Umbilical cord (tissue), 2 donors: ENCODE measurements around the gene PCBP3. TPM values are rescaled to one million over a fixed set of nuclear protein-coding genes. Genes with fewer than 3 reads are reported as not detected.
"Not testable (repeated sequence)": the region's sequence is repeated elsewhere in the genome, so short reads cannot be mapped to it uniquely, and the experiment has no call there.

Source experiments
- DNase-seq: peaks from one replicate; pipeline ENCODE4 v3.0.0-alpha.2; 2015; ENCODE audit warnings: low spot score
- total RNA-seq: library from RNA; depleted of rRNA; stranded (reverse); fragments of >200 nt; gene quantifications from one replicate; pipeline ENCODE4 v1.2.3, GENCODE V29; 2014; ENCODE audit warnings: low replicate concordance; ENCODE audit not compliant: insufficient read depth

PCBP3 gene
- total RNA-seq, 1 donor from 2014 or later: 4.8 TPM

DNA sequence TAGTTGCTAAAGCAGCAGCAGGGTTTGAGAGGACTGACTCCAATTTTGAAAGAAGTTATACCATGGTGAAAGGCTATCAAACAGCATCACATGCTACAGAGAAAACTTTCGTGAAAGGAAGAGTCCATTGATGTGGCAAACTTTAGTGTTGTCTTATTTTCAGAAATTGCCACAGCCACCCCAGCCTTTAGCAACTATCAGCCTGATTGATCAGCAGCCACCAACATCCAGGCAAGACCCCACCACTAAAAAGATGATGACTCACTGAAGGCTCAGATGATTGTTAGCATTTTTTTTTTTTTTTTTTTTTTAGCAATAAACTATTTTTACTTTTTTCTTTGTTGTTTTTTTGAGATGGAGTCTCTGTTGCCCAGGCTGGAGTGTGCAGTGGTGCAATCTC is 35.3 kb downstream of the PCBP3 start:
- DNase-seq: not testable (repeated sequence)

DNA sequence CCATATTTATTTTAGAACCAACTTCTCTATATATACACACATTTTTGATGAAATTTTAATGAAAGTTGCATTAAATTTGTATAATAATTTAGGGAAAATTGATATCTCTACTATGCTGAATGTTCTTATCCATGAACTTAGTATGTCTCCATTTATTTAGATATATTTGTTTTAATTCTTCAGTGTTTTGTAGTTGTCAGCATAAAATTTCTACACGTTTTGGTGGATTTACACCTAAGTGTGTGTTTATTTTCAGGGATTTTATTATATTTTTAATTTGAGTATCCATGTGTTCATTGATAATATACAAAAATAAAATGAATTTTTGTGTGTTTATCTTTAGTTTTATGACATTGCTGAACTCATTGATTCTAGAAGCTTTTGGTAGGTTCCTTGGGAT is 36.7 kb downstream of the PCBP3 start:
- no peak for DNase-seq

DNA sequence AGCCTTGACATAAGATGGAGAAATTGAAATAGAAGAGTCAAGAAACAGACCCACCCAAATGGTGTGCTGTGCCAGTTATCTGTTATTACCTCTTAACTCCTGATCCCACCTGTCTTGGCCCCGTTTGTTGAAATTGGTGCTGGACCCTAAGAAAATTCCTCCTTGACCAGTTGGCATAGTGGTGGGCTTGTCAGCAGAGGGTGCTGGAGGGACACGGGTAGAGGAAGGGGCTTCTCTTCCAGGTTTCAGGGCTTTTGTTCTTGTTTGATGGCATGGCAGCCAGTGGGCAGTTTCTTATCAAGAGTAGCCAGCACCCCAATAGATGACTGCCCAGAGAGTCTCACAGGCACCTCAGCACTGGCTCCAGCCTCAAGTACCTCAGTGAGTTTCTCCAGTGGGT is 51.6 kb downstream of the PCBP3 start:
- DNase-seq: no peak

DNA sequence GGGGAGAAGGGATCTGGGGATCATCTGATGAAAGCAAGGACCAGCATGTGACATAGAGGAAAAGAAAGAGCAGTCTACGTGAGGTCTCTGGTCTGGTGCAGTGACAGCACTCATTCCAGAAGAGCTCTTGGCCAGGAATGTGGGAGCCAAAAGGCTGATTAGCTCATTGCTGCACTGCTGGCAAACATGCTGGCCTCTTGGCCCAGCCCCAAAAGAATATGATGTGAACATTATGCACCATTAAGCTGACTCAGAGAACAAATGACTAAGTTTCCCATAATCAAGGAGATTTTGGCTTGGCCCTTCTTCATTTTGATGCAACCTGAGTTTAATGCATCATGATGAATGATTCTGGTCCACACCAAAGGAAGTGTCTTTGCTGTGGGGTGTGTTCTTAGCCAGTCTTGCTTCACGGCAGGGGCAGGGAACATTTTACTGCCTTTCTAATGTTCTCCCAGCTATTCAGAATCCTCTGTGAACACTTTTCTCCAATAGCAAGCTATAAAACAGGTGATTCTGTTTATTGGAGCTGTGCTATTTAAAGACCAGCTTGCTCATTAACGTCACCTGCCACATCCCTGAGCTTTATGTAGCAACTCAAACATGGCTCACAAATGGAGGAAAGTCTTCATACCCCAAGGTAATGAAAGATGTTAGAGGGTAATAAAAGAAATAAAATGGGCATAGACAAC is 55.1 kb downstream of the PCBP3 start:
- DNase-seq: peak; percentile 11

DNA sequence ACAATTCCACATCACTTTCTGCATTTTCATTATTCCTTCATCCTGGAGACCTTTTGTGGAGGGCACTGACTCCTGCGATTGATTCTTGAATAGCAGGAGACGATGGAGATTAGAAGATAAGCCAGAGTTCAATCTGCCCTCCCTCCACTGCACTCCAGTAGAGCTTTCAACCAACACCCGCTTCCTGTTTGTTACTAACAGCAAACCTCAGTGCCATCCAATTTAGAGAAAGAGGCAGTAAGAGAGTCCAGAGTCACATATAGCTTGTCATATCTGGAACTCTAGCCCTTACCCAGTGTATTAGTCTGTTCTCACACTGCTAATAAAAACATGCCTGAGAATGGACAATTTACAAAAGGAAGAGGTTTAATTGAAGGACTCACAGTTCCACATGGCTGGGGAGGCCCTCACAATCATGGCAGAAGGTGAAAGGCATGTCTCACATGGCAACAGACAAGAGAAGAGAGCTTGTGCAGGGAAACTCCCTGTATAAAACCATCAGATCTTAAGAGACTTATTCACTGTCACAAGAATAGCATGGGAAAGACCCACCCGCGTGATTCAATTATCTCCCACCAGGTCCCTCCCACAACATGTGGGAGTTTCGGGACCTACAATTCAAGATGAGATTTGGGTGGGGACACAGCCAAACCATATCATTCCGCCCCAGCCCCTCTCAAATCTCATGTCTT is 55.9 kb downstream of the PCBP3 start:
- DNase-seq: no peak

DNA sequence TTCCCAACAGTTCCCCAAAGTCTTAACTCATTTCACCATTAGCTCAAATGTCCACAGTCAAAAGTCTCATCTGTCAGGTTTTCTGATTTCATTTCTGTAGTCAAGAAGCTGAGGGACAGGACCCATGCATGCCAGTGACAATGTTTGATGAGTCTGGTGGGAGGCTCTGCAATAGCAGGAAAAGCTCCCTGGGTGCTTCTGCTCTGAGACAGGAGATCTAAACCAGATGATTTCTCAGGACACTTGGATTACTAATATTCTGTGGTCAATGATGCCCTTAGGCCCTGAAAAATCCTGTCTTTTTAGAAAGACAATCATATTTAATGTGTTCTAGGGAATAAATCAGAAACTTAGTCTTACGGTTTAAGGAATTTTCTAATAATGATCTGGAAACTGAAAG is 56.4 kb downstream of the PCBP3 start:
- no peak for DNase-seq

DNA sequence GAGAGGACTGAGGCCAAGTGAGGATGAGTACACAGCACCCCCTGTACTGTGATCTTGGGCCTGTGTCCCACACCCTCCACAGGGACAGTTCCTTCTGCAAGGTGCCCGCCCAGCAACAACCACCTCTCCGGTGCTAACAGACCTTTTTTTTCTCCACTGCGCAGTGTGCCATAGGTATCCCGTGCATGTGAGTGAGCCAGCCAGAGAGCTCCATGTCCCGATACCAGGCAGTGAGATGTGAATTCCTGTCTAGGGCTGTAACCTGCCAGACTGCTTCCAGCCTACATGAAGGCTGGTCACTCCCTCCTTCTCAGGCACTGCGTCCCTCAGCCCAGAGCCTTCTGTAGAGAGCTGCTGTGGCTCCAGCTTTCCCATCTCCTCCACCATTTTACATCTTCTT is 56.9 kb downstream of the PCBP3 start:
- no peak for DNase-seq

DNA sequence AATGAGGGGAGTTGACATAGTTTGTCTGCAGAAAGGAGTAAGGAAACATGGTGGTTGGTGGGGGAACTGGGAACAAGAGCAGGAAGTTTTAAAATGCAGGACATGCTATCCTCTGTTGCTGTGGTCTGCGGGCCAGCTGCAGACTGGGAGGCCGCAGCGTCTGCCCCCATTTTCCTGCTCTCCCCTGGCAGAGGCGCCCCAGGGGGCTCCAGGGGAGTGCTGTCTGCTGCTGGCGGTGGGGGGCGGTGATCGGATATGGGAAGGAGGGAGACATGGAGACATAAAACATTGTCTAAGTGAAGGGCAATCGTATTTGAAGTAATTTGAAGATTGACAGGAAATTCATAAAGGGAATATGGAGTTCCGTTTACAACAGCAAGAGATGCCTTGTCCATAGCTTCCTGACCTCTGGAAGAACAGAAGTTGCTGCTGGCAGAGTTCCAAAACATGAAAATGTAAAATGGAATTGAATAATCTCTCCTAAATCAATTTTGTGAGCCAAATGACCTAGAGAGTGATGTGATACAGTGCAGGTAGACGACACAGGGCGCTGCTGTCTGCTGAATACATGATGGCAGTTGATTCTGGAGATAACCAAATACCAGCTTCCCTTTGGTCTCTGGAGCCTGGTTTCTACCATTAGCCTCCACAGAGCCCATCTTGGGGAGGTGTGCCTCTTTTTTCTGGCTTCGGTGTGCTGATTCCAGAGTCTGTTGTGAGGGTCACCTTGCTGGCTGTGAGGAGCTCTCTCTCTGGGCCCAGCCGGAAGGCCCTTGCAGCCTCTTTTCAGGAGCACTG is 61.0 kb downstream of the PCBP3 start:
- no peak for DNase-seq

DNA sequence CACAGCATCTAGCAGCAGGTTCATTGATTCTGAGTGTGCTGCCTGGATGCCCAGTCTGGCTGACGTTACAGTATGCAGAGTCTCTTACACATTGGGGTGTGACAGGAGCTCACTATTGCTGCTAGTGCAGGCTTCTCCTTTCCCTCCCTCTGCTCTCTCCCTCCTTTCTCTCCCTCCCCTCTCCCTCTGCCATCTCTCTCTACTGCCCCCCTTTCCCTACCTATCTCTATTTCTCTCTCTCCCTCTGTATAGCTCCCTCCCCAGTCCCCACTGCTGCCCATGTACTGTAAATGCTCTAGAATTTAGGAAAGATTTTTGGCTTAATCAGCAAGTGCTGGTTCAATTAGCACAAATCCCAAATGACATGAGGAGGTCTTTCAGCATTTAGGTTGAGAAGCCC is 62.8 kb downstream of the PCBP3 start:
- DNase-seq: no peak

DNA sequence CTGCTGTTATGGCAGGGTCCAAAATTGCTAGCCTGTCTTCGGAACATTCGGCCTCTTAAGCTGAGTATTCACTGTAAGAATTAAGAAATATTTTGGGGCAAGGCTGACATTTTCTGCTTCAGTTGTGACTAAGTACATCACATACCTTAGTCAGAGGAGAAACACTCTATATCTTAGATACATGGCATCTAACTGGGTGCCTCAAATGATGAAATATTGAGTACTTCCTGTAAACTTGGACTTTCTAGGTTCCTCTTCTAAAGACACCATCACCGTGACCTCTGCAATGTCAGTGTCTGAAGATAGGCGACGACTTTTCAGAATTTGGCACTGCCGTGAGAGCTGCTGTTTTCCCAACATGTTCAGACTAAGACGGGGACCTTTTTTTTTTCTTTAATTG is 65.6 kb downstream of the PCBP3 start:
- DNase-seq: no peak

DNA sequence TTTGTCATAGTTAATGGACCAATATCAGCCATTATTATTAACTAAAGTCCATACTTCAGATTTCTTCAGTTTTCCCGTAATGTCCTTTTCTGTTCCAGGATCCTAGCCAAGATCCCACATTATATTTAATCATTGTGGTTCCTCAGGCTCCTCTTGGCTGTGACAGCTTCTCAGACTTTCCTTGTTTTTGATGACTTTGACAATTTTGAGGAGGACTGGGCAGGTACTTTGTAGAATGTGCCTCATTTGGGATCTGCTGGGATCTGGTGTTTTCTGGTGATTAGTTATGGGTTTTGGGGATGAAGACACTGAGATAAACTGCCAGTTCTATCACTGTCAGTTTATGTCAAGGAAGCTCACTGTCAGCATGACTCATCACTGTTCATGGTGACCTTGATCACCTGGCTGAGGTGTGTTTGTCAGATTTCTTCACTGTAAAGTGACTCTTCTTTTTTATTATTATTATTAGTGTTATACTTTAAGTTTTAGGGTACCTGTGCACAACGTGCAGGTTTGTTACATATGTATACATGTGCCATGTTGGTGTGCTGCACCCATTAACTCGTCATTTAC is 66.3 kb downstream of the PCBP3 start:
- no peak for DNase-seq

DNA sequence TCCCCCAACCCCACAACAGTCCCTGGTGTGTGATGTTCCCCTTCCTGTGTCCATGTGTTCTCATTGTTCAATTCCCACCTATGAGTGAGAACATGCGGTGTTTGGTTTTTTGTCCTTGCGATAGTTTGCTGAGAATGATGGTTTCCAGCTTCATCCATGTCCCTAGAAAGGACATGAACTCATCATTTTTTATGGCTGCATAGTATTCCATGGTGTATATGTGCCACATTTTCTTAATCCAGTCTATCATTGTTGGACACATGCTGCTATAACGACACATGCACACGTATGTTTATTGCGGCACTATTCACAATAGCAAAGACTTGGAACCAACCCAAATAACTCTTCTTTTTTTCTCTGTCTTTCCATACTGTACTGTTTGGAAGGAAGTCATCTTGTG is 66.8 kb downstream of the PCBP3 start:
- not testable (repeated sequence) for DNase-seq

DNA sequence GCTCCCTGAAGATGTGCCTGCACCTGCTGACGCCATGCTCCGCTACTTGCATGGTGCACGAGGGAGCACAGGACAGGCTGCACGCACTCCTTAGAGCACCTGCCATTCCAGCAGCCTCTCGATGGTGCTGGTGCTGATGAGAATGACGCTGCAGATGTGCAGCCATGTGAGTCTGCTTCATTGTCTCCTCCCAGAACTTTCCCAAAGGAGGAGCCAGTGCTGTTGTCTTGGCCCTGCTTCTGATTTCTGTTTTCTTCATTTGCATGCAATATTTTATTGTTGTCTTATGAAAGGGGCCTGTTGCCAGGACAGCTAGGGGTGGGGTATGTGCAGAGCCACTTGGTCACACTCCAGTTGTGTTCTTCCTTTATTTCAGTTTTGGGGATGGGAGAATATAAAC is 70.1 kb downstream of the PCBP3 start:
- no peak for DNase-seq

DNA sequence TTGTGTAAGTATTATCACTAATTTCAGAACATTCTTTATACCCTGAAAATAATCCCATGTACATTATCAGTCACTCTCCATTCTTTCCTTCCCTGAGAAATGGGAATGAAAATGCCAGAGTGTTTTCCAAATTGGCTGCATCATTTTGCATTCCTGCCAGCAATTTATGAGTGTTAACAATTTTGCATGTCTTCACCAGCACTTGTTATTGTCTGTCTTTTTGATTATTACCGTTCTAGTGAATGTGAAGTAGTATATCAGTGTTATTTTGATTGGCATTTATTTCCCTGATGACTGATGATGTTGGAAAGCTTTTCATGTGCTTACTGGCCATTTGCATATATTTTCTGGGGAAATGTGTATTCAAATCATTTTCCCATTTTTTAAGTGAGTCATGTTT is 71.9 kb downstream of the PCBP3 start:
- no peak for DNase-seq

DNA sequence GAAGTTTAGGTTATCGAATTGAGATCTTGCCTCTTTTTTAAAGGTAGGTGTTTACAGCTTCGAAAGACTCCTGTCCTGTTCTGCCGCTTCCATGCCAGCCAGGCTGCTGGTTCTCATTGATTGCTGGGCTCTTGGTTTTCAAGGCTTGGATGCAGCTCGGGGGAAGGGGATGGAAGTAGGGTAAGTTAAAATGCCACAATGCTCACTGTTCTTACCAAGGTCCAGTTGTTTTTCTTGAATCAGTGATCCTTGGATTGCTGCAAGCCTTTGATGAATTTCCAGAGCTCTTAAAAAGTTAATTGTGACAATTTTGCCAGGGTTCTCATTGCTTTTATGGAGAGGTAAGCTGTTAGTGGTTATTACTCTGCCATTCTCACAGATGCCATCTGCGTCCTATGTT is 74.9 kb downstream of the PCBP3 start:
- no peak for DNase-seq

DNA sequence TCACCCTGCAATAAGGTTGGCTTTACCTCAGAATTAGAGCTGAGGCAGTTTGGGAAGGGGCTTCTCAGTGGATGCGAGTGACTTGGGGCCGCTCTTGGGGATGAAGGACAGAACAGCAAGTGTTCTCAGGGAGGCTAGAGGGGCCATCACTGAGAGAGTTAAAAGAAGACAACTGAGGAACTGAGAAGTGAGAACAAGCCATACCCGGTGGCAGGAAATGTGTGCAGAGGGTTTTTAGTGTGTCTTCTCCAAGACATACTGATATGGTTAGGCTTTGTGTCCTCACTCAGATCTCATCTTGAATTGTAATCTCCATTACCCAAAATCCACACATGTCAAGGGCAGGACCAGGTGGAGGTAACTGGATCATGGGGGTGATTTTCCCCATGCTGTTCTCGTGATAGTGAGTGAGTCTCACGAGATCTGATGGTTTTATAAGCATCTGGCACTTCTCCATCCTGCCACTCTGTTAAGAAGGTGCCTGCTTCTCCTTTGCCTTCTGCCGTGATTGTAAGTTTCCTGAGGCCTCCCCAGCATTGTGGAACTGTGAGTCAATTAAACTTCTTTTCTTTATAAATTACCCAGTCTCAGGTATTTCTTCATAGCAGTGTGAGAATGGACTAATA is 75.8 kb downstream of the PCBP3 start:
- no peak for DNase-seq

DNA sequence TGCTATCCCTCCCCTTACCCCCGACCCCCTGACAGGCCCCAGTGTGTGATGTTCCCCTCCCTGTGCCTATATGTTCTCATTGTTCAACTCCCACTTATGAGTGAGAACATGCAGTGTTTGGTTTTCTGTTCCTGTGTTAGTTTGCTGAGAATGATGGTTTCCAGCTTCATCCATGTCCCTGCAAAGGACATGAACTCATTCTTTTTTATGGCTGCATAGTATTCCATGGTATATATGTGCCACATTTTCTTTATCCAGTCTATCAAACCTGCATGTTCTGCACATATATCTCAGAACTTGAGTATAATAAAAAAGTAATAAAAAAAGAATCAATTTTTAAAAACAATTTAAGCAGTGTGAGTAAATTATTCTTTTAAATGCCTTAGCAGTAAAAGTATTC is 76.7 kb downstream of the PCBP3 start:
- DNase-seq: not testable (repeated sequence)

DNA sequence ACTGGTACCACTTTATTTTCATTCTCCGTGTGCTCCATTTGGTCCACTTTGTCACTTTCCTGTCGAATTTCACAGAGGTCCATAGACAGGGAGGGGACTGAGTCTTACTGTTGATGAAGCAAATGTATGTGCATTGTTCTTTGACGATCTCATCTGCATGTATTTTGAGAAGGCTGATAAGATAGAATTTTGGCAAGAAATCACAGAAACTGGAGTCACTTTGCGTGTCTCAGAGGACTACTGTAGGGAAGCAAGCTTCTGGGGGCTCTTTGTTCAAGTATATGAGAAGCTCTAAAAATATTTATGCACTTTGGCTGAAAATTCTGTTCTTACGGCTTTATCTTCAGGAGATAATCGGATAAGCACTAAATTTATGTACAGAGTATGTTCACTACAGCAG is 78.1 kb downstream of the PCBP3 start:
- DNase-seq: no peak

DNA sequence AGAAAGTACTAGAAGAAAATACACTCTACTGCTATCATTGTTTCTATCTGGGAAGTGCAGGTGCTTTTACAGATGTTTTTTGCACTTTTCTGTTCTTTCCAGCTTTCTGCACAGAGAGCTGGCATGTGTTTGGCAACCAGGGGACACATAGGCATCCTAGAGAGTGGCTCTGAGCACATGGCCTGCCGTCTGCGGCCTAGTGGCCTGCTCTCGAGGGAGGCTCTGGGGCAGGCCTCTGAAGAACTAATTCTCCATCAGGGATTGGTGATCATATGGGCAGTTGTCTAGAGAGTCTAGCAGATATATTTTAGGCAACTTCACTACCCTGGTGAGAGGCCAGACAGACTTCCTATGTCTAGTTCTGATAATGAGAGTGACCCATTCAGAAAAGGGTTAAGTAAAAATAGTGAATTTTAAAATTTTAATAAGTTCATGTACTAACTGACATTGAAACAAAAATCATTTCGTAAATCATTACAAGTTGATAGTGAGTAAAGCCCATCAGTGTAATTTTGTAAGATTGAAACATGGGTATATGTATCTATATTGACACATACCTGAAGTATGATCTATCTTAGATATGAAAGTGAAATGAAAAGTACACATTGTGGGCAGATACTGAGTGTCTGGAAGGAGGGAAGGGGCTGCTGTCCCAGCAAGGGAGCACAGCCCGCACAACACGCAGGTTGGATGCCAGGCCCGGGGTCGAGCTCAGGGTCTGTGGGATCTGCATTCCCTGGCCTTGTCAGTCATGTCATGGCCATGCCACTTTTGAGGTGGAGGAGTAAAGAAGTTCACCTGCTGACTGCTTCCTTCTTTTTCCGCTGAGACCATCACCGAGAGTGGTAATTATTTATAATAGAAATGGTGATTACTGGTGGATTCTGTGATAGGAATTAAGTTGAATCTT is 79.8 kb downstream of the PCBP3 start:
- no peak for DNase-seq

DNA sequence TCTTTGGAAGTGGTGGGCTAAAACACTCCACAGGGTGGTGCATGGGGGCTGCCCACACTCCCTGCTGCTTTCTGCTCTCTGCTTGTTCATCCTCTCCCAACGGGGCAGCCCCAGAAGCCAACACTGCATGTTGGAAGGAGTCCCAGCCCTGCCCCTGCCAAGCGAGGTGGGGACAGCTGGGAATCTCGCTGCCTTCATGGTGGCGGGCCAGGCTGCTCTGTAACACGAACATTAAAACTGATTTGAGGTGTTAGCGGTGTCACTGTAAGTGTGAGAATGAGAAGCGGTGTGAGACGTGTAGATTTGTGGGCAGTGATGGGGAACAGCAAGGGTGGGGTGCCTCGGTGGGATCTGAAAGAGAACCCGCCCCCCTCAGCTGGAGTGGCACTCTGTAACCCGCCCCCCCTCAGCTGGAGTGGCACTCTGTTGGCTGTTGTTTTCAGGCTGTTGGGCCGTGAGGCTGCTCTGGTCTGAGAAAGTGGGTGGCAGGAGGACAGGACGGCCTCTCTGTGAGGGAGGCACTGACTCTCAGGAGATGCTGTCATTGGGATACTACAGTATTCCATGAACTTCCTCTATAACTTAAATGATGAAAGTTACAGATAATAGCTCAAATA is 80.9 kb downstream of the PCBP3 start:
- DNase-seq: no peak
